Femur (tissue), 1 donor: Measurements from ENCODE around the gene IRF2BPL.
"Not testable (repeated sequence)": the region's sequence is repeated elsewhere in the genome, so short reads cannot be mapped to it uniquely, and the experiment has no call there.

ENCODE experiments used
- DNase-seq: peaks from one replicate; pipeline ENCODE4 v3.0.0-alpha.2; 2017

The IRF2BPL gene

DNA sequence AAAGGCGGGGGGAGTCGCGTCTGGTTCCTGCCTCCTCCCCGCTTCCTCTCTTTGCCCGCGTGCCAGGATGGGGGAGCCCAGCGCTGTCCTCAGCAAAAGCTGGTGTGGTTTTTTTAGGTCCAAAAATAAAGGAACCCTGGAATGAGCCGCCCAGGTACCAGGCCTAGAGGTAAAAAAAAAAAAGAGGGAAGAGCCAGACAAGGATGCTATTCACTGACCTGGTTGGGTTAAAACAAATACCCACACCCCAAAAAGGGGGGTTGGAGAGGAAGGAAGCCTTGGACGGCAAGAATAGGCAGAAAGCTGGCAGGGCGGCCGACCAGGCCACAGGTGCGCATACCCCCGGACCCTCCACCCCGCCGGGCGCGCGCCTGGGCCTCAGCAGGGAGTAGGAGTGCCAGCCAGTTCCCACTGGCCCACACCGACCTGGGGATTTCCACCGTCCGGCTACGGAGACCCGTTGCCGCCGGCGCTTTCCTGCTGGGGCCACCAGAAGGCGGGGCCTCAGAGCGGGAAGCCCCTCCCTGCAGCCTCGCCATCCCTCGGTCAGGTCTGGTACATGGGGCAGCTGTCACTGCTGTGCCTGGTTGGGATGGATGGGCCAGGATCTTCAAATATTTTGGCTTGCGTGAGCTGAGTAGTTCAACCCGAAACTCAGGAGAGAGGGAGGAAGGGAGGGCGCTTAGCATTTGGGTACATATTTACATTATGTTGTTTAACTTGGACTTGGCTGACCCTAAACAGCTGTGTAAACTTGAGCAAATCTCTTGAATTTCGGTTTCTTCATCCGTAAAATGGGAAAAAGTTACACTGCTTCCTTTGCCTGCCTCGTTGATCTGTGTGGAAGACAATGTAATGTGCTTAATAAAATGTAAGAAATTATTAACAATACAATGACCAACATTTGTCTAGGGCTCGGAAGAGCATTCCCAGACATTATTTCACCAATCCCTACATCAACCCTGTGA, 5.4 kb upstream of the IRF2BPL start:
- DNase-seq = peak; percentile 88

DNA sequence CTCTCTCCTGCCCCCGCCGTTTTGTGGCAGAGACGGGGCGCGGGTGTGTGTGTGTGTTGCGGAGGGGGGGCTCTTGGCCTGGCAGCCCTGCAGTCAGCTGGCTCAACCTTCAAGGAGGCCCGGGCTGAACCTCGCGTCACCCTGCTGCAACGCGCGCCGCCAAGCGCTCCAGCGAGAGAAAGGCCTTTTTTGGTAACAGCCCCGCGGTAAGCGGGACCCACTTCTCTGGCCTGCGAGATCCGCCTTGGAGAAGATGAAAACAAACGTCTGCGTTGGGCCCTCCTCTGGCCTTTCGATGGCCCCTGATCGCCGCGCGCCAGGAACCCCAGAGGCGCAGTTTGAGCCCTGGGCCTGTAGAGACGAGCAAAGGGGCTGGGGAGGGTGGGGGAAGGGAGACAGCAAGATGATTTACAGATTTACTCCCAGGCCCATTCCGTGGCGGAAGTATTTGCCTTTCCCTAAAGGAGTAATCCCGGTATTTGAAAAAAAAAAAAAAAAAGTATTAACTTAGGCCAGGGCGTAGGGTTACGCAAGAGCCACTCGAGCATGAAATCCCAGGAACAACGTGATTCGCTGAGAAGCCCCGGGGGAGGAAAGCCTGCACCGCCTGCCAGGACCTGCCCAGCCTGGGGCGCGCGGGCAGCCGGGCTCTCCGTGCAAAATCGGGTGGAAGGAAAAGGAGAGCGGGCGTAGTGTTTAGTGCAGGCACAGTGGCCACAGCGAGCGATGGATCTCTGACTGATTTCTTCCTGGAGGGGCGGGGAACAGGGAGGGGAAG, 4.5 kb upstream of the IRF2BPL start:
- DNase-seq = peak; percentile 94

DNA sequence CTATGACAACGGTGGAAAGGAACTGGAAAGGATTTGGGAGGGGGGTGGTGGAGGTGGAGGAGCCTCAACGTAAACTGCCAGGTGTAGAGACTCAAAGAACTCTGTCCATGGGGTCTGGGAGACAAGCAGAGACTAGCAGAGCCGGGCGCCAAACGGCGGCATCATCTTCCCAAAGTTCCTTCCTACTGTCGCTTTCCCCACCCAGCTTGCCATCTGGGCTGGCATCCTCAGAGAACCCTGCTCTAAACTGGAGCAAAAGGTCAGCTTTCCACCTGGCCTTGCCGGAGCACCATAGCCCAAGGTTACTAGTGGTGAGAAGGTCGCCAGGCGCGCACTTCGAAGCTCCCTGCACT, 4.0 kb upstream of the IRF2BPL start:
- no peak for DNase-seq

DNA sequence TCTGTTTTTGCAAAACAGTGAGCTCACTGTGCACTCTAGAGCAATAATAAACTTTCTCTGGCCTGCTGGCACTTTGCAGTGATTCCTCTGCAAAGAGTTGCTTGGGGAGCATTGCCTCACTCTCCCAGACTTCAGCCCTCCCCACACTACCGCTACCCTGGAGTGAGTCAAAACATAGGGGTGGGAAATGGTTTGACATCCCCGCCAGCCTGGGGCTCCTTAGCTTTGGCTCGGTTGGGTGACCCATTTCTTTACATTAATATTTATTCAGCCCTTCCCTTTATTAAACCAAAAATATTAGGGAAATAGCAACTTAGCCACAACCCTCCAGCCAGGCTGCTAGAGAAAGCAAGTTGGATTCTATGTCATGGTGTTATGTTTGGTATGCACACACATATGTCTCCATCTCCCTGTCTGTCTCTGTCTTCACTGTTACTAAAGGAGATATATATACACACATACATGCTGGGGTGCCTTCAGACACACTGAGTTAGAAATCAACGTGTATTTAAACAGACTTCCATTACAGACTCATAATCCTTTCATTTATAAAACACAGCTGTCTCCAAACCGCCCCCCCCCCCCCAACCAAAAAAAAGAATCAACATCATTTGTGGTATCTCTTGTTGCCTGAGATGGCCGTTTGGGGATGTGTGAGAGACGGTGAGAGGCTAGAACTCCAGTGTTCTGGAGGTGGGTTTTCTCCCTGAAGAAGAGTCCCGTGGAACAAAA, 3.4 kb upstream of the IRF2BPL start:
- DNase-seq = peak; percentile 75

DNA sequence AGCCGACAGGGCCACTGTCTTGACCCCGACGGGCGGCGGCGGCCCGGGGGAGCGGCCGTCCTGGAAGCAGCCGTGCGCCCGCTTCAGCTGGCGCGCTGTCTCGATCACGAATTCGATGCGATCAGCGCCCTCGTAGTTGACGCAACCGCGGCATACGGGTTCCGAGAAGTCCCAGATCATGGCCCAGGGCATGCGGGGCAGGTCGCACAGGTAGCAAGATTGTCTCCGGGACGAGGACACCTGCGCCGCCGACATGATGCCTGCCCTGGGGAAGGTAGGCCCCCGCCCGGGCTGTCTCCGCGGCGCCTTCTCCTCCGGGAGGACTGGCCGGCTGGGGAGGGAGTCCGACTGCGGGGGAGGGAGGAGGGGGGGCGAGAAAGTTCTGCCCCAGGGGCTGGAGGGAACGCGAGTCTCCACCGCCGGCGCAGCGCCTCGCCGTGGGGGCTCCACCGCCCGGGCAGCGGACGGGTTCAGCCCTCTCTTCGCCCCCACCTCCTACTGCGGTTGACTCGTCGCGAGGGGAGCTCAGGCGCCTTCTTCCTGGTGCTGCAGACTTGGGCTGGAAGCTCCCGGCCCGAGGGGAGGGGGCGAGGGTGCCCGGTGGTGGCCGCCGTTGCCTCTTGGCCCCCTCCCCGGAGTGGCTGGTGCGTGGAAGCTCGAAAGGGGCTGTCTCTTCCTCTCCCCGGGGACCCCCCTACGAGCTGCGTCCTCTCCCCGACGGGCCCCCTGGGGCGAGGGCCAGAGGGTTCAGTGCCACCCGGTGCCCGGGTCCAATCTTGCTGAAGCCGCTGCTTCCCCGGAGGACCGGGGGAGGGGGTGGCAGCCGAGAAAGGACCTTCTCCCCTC, 747 bp downstream of the IRF2BPL start:
- DNase-seq = peak; percentile 81

DNA sequence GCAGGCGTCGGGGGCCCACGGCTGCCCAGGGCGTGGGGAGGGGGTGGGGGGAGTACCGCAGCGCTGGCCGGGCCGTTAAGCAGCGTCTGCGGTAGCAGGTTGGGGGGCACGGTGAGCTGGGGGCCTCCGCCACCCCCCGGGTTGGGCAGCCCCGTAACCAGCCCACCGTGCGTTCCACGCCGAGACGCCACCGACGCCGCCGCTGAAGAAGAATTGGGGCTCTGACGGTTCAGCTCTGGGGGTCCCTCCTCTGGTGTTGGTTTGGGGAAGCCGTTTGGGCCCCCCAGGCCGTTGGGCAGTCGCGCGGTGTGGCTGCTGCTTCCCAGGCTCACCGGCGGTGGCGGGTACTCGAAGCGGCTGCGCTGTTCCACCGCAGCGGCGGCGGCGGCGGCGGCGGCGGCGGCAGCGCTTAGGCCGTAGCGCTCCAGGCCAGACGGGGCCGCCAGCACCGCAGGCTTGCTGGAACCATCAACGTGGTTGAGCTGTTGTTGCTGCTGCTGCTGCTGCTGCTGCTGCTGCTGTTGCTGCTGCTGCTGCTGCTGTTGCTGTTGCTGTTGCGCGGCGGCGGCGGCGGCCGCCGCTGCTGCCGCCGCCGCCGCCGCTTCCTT, 1.5 kb downstream of the IRF2BPL start:
- peak; percentile 63 for DNase-seq

DNA sequence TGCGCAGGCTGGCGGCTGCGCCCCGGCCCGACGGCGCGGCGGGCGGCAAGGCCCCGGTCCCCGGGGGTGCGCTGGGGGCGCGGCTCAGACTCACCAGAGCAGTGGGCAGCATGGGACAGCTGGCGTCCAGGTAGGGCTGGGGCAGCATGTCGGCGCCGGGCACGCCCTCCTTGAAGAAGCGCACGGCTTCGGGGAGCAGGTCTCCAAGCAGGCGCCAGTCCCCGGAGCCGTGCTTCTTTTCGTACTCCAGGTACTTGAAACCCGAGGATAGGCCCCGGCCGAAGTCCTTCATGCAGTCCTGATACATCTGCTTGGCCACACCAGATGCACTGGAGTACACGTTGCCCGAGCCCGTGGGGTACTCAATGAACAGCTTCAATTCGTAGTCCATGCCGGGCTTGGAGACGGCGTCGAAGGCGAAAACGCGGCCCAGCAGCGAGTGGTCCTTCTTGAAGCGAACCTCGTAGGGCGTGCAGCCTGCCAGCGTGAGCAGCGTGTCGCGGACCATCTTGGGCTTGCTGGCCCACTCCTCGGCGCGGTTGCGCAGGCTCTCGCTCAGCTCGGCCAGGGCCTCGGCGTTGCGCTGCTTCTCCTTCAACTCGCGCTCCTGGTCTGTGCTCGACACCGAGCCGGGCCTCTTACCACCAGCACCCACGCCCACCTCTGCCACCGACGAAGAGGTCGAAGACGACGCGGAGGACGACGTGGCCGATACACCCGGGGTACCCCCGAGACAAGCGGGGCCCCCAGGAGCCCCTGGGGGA, 2.2 kb downstream of the IRF2BPL start:
- DNase-seq = no peak

DNA sequence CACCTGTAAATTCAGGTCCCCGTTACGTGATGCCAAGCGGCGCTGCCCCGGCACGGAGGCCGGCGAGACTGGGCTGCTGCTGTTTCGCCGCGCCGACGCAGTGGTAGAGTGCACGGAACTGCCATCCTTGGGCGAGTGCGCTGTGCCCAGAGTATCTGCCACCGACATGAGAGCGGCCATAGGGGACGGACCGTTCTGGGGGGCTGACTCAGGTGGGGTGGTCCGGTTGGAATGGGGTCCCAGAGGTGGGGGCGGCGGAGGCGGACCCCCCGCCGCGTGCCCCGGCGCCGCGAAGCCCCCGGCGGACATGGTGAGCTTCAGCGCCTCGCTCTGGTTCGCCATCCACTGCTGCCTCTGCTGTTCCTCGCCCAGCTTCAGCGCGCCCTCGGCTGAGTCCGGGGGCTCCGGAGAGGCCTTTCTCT, 2.8 kb downstream of the IRF2BPL start:
- DNase-seq = no peak

DNA sequence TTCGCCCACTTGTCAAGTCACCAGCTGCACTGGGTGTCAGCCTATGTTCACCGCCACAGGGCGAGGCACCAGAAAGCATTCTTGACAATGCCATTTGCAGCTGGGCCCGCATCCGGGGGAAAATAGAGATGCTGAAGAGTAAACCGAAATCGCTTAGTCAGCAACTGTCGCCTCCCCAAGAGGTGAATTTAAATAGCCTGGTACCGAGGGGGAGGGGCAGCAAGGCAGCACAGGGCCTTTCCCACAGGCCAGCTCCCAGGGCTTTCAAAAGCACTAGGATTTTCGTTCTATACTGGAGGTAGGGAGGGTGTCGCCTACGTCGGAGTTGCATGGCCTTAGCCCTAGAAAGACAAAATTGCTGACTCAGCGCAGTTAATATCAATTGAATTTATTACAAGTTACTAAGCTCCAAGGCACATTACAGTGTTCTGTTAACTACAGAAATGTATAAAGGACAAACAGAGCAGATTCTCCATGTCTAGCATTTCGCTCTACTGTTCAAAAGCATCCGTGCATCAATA, 4.3 kb downstream of the IRF2BPL start:
- peak; percentile 59 for DNase-seq

DNA sequence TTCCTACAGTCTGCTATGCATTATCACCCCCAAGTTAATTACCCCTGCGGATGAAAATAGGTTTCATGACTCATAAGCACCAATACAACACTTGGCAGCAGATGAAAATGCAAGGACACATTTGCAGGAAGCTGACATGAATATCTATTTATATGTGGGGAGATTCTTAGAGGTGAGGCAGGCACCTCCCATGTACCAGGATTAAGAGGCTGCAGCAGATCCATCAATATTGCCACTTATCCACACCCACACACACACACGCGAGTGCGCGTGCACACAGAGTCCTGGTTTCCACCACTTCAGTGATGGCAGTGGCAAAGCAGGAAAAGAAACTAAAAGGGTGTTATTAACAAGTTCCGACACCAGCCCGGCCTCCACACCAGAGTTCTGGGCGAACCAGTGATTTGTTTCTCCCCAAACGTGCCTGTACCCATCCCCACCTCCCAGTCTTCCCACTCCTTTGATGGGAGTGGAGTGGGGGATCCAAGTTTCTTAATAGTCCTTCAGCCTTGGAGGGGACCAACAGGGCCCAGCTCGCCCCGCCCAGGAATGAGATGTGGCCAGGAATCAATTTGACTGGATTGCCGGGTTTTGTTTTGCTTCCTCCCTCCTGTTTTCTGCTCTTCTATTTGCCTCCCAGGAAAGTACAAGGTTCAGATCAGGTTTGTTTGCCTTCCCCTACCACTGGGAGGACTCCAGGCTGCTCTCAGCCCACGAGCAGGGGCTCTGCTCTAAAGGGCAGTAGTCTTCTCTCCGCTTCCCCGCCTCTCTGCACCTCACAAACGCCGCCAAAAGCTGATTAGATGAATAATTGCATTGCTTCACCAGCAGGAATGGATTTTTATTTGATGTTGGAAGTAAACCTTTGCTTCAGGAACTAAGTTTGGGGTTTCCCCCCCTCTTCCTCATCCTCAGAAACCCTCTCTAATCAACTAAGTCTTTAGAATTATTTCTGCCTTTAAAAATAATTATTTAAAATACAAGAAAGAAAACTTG, 5.2 kb downstream of the IRF2BPL start:
- DNase-seq = no peak

DNA sequence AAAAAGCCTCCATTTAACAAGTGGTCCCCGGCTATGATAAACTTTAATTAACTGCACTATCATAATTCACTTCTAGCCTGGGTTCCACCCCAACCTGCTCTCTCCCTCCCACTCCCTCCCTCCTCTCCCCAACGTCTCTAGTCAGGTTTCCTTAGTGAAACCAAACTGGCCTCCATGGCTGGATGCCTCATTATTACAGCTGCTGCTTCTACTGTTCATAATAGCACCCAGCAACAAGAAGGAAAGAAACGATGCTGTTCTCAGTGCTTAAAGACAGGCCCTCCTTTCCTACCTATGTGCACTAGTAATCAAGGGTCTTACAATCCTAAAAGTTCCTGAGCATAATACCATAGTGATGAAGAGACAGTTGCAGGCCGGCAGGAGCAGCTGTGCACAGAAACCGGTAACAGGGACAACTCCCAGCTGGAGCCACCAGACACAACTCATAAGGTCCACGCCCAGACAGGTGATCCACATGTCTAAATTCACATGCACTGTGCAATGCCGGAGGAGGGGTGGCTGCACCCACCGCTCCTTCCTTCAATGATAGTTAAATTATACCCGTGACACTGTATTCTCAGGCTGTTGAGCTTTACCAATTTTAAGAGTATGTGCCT, 6.2 kb downstream of the IRF2BPL start:
- DNase-seq = no peak

DNA sequence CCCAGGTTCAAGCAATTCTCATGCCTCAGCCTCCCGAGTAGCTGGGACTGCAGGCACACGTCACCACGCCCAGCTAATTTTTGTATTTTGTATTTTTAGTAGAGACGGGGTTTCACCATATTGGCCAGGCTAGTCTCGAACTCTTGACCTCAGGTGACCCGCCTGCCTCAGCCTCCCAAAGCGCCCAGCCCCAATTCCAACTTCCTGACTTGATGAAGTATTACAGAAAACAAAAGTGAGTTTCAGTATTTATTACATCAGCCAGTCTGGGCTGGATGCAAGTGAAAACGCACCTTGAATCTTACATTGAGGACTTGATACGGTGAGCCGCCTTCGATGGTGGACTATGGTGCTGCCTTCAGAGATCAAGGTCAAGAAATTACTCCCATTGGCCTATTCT, 7.1 kb downstream of the IRF2BPL start:
- DNase-seq = not testable (repeated sequence)

DNA sequence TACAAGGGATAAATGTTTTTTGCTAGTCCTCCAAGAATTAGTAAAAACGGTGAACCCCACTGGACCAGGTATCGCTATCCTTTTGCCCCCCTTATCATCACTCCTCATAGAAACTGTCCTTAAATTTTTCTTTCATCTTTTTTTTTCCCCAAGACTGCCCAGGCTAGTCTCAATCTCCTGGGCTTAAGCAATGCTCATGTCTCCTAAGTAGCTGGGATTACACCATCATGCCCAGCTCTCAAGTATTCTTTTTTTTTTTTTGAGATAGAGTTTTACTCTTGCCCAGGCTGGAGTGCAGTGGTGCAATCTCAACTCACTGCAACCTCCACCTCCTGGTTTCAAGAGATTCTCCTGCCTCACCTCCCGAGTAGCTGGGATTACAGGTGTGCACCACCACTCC, 9.7 kb downstream of the IRF2BPL start:
- no peak for DNase-seq

DNA sequence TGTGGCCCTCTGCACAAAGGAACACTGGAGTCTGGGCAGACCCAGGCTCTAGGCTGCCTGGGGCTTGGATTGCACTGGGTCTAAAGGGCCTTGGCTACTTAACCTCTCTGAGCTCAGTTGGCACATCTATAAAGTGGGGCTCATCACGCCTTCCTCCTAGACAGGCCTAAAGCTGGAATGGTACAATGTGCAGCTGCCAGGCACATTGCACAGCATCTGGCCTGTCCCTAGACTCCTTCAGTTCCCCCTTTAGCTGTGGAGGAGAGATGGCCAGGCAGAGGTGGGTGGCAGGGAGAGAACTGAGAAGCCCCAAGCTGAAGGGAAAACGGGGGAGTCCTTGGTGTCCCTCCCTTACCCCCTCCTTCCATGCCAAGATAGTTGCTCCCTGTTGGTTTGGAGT, 10.8 kb downstream of the IRF2BPL start:
- no peak for DNase-seq

DNA sequence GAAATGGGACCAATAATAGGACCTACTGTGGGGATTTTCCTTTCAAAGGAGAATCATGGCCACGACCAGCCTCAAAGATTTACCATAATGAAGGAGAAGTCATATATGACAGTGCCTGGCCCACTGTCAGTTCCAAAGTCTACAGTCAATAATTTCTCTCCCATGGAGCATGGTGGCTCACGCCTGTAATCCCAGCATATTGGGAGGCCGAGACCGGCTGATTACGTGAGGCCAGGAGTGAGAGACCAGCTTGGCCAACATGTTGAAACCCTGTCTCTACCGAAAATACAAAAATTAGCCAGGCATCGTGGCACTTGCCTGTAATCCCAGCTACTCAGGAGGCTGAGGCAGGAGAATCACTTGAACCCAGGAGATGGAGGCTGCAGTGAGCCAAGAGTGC, 13.8 kb downstream of the IRF2BPL start:
- no peak for DNase-seq

DNA sequence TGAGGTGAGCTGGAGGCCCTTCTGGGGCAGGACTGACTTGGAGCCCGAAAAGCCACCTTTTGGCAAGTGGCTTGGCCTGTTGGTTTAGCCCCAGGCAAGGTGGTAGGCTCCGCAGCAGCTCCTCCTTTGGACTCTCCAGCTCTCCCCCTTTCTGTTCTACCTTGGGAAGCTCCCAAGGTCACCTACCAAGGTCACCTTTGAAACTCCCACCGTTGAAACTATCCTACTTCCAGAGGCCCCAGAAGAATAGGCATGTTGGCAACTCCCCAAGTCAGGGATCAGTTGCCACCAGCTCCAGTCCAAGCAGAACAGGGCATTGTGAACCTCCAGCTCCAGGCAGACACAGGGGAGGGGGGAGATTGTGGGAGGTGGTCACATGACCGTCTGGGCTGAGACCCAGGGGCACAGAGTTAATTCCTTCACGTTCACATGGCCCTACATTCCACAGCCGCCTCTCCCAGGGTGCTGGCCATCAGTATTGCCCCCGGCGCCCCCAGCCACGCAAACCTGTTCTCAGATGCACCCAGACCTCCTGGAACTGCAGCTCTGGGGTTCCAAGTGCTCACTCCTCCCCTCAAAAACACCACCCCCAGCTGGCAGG, 14.4 kb downstream of the IRF2BPL start:
- peak; percentile 74 for DNase-seq

DNA sequence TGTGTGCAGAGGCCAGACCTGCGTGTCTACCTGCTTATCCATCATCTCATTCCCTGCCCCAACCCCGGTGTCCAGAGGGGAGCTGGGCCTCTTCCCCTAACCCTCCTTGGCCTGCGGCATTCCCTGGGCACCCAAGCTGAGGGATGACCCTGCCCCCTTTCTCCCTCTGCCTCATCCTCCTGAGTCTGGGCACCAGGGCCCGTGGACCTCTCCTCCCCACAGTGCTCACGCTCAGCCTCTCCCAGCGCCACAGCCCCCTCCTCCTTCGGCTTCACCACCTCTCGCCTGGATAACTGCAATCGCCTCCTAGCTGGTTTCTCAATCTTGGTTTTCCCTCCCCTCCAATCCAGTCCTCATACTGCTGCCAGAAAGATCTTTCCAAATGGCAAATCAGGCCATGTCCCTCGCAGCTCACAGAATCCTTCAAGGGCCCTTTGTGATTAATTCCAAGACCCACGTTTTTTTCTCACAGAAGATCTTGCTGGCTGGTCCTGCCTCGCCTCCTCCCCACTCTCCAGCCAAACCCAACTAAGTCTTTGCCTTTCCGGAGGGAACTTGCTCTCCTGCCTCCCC, 16.2 kb downstream of the IRF2BPL start:
- no peak for DNase-seq

DNA sequence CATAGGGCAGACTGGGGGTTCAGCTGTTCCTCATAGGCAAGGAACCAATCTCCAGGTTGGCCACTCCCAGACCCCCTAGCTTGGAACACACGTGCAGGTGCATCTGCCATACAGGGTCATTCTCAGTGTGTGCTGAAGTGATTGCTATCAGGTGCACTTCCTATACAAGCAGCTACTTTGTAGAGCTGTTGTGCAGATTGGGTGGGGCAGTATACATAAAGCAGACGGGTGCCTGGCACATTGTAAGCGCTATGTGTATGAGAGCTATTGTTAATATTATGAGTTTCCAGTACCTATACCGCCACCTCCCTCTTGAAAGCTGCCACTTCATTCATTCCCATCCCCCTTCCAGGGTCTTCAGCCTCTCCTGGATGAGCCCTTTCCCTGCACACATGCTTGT, 17.3 kb downstream of the IRF2BPL start:
- no peak for DNase-seq
